HEK293 (cell line): ENCODE data around the gene SLCO4A1.
A peak's percentile ranks its signal among the peaks of the same experiment; 100 is the strongest.

Source experiments
- KLF16 ChIP-seq: fragments of 450-650 bp; formaldehyde crosslinking; IDR thresholded peaks from 2 replicates; pipeline ENCODE4 v1.5.1; 2017; ENCODE audit warnings: missing biosample characterization, missing genetic modification characterization
- KLF7 ChIP-seq: fragments of 450-650 bp; formaldehyde crosslinking; IDR thresholded peaks from 2 replicates; pipeline ENCODE4 v1.5.1; 2016; ENCODE audit warnings: missing biosample characterization, missing genetic modification characterization, borderline replicate concordance
- MZF1 ChIP-seq: fragments of 450-650 bp; formaldehyde crosslinking; IDR thresholded peaks from 2 replicates; pipeline ENCODE4 v1.5.1; 2017; ENCODE audit warnings: missing biosample characterization, missing genetic modification characterization, borderline replicate concordance
- OSR2 ChIP-seq: fragments of 450-650 bp; formaldehyde crosslinking; IDR thresholded peaks from 2 replicates; pipeline ENCODE4 v1.5.1; 2016; ENCODE audit warnings: missing biosample characterization, missing genetic modification characterization
- TCF7L2 ChIP-seq: IDR thresholded peaks from 2 replicates; pipeline ENCODE4 v1.6.1; 2011; ENCODE audit warnings: low read depth, mild to moderate bottlenecking, inconsistent platforms, low read length, moderate library complexity, borderline replicate concordance
- TRIM28 ChIP-seq: IDR thresholded peaks from 2 replicates; pipeline ENCODE4 v1.6.1; 2011; ENCODE audit warnings: low read length, control low read depth, borderline replicate concordance
- ZNF174 ChIP-seq: fragments of 450-650 bp; formaldehyde crosslinking; IDR thresholded peaks from 2 replicates; pipeline ENCODE4 v1.5.0; 2017; ENCODE audit warnings: missing biosample characterization, mild to moderate bottlenecking, missing genetic modification characterization
- ZNF2 ChIP-seq: fragments of 450-650 bp; formaldehyde crosslinking; IDR thresholded peaks from 2 replicates; pipeline ENCODE4 v1.5.1; 2016; ENCODE audit warnings: missing biosample characterization, missing genetic modification characterization
- ZNF239 ChIP-seq: fragments of 450-650 bp; formaldehyde crosslinking; IDR thresholded peaks from 2 replicates; pipeline ENCODE4 v1.5.1; 2016; ENCODE audit warnings: missing biosample characterization, missing genetic modification characterization
- ZNF626 ChIP-seq: fragments of 450-650 bp; sonication (Bioruptor Pico); formaldehyde crosslinking; IDR thresholded peaks from 2 replicates; pipeline ENCODE4 v1.5.1; 2018; ENCODE audit warnings: missing biosample characterization, missing genetic modification characterization, inconsistent platforms
- ZNF670 ChIP-seq: fragments of 450-650 bp; formaldehyde crosslinking; IDR thresholded peaks from 2 replicates; pipeline ENCODE4 v1.5.1; 2016; ENCODE audit warnings: missing biosample characterization, missing genetic modification characterization, low read depth
- ZNF768 ChIP-seq: fragments of 450-650 bp; formaldehyde crosslinking; IDR thresholded peaks from 2 replicates; pipeline ENCODE4 v1.5.1; 2018; ENCODE audit warnings: missing biosample characterization, mild to moderate bottlenecking, missing genetic modification characterization
- ZNF792 ChIP-seq: fragments of 450-650 bp; formaldehyde crosslinking; IDR thresholded peaks from 2 replicates; pipeline ENCODE4 v1.5.1; 2016; ENCODE audit warnings: missing biosample characterization, missing genetic modification characterization
- TF ChIP-seq, protein P1 (sequence below): fragments of 450-650 bp; formaldehyde crosslinking; IDR thresholded peaks from 2 replicates; pipeline ENCODE4 v1.5.1; 2017; ENCODE audit warnings: missing biosample characterization, missing genetic modification characterization
- TF ChIP-seq, protein P2 (sequence below): fragments of 450-650 bp; formaldehyde crosslinking; IDR thresholded peaks from 2 replicates; pipeline ENCODE4 v1.5.1; 2016; ENCODE audit warnings: missing biosample characterization, missing genetic modification characterization
- TF ChIP-seq, protein P3 (sequence below): fragments of 450-650 bp; formaldehyde crosslinking; IDR thresholded peaks from 2 replicates; pipeline ENCODE4 v1.5.1; 2016; ENCODE audit warnings: missing biosample characterization, missing genetic modification characterization
- TF ChIP-seq, protein P4 (sequence below): fragments of 450-650 bp; formaldehyde crosslinking; IDR thresholded peaks from 2 replicates; pipeline ENCODE4 v1.5.0; 2017; ENCODE audit warnings: missing biosample characterization, missing genetic modification characterization, borderline replicate concordance
- TF ChIP-seq, protein P5 (sequence below): fragments of 450-650 bp; formaldehyde crosslinking; IDR thresholded peaks from 2 replicates; pipeline ENCODE4 v1.5.1; 2016; ENCODE audit warnings: missing biosample characterization, missing genetic modification characterization, borderline replicate concordance

Gene SLCO4A1

DNA sequence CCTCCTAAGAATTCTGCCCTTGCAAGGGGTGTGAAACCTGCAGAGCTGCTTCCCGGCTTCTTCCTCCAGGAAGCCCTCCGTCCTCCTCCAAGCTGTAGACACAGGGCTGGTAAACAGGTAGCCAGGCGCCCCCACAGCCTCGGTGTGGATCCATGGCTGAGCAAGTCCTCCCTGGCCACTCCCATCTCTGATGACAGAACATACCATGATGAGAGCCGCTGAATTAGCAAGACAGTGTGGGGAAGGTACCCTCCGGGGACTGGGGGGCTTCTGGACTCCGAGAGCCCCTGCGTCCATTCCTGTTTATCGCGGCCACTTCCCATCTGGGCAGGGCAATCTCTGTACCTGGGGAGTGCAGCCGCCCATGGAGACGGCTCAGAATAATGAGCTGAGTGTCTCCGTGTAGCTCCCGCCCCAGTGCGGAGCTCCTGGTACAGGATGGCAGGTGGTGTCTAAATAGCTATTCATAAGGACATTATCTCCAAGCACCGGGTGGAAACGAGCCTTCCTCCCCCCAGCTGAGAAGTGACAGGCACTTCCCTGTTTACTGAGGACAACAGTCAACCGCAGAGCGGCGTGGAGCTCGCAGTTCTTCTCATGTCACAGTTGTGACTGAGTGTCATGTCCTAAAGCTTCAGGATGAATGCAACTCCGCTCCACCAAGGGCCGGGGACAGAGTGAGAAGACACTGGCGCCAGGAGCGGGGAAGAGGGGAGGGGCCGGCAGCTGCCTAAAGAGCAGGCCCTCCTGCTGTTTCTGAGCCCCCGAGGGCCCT is 43.7 kb downstream of the SLCO4A1 start (continued):
- no peak for TF ChIP-seq ZNF670 (tag by site-specific recombination)
- TF ChIP-seq ZNF239 (tag by site-specific recombination), result no peak
- TF ChIP-seq TRIM28, result no peak
- no peak for TF ChIP-seq ZNF792
- TF ChIP-seq, protein P1, sequence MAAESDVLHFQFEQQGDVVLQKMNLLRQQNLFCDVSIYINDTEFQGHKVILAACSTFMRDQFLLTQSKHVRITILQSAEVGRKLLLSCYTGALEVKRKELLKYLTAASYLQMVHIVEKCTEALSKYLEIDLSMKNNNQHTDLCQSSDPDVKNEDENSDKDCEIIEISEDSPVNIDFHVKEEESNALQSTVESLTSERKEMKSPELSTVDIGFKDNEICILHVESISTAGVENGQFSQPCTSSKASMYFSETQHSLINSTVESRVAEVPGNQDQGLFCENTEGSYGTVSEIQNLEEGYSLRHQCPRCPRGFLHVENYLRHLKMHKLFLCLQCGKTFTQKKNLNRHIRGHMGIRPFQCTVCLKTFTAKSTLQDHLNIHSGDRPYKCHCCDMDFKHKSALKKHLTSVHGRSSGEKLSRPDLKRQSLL (tag by site-specific recombination), result no peak
- TF ChIP-seq KLF7, result no peak
- TF ChIP-seq KLF16 (tag by site-specific recombination), result no peak
- TF ChIP-seq ZNF2 (tag by site-specific recombination), result no peak
- TF ChIP-seq MZF1 (tag by site-specific recombination), result no peak
- TF ChIP-seq, protein P2, sequence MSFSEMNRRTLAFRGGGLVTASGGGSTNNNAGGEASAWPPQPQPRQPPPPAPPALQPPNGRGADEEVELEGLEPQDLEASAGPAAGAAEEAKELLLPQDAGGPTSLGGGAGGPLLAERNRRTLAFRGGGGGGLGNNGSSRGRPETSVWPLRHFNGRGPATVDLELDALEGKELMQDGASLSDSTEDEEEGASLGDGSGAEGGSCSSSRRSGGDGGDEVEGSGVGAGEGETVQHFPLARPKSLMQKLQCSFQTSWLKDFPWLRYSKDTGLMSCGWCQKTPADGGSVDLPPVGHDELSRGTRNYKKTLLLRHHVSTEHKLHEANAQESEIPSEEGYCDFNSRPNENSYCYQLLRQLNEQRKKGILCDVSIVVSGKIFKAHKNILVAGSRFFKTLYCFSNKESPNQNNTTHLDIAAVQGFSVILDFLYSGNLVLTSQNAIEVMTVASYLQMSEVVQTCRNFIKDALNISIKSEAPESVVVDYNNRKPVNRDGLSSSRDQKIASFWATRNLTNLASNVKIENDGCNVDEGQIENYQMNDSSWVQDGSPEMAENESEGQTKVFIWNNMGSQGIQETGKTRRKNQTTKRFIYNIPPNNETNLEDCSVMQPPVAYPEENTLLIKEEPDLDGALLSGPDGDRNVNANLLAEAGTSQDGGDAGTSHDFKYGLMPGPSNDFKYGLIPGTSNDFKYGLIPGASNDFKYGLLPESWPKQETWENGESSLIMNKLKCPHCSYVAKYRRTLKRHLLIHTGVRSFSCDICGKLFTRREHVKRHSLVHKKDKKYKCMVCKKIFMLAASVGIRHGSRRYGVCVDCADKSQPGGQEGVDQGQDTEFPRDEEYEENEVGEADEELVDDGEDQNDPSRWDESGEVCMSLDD (tag by site-specific recombination), result no peak
- no peak for TF ChIP-seq TCF7L2
- no peak for TF ChIP-seq ZNF626
- TF ChIP-seq, protein P3, sequence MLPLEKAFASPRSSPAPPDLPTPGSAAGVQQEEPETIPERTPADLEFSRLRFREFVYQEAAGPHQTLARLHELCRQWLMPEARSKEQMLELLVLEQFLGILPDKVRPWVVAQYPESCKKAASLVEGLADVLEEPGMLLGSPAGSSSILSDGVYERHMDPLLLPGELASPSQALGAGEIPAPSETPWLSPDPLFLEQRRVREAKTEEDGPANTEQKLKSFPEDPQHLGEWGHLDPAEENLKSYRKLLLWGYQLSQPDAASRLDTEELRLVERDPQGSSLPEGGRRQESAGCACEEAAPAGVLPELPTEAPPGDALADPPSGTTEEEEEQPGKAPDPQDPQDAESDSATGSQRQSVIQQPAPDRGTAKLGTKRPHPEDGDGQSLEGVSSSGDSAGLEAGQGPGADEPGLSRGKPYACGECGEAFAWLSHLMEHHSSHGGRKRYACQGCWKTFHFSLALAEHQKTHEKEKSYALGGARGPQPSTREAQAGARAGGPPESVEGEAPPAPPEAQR (tag by site-specific recombination), result no peak
- TF ChIP-seq, protein P4, sequence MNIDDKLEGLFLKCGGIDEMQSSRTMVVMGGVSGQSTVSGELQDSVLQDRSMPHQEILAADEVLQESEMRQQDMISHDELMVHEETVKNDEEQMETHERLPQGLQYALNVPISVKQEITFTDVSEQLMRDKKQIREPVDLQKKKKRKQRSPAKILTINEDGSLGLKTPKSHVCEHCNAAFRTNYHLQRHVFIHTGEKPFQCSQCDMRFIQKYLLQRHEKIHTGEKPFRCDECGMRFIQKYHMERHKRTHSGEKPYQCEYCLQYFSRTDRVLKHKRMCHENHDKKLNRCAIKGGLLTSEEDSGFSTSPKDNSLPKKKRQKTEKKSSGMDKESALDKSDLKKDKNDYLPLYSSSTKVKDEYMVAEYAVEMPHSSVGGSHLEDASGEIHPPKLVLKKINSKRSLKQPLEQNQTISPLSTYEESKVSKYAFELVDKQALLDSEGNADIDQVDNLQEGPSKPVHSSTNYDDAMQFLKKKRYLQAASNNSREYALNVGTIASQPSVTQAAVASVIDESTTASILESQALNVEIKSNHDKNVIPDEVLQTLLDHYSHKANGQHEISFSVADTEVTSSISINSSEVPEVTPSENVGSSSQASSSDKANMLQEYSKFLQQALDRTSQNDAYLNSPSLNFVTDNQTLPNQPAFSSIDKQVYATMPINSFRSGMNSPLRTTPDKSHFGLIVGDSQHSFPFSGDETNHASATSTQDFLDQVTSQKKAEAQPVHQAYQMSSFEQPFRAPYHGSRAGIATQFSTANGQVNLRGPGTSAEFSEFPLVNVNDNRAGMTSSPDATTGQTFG (tag by site-specific recombination), result no peak
- TF ChIP-seq OSR2 (tag by site-specific recombination), result 0 out of 2 replicates have a peak, but pooled peaks have one; percentile 8
- no peak for TF ChIP-seq ZNF174 (tag by site-specific recombination)
- TF ChIP-seq, protein P5, sequence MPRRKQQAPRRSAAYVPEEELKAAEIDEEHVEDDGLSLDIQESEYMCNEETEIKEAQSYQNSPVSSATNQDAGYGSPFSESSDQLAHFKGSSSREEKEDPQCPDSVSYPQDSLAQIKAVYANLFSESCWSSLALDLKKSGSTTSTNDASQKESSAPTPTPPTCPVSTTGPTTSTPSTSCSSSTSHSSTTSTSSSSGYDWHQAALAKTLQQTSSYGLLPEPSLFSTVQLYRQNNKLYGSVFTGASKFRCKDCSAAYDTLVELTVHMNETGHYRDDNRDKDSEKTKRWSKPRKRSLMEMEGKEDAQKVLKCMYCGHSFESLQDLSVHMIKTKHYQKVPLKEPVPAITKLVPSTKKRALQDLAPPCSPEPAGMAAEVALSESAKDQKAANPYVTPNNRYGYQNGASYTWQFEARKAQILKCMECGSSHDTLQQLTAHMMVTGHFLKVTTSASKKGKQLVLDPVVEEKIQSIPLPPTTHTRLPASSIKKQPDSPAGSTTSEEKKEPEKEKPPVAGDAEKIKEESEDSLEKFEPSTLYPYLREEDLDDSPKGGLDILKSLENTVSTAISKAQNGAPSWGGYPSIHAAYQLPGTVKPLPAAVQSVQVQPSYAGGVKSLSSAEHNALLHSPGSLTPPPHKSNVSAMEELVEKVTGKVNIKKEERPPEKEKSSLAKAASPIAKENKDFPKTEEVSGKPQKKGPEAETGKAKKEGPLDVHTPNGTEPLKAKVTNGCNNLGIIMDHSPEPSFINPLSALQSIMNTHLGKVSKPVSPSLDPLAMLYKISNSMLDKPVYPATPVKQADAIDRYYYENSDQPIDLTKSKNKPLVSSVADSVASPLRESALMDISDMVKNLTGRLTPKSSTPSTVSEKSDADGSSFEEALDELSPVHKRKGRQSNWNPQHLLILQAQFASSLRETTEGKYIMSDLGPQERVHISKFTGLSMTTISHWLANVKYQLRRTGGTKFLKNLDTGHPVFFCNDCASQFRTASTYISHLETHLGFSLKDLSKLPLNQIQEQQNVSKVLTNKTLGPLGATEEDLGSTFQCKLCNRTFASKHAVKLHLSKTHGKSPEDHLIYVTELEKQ (tag by site-specific recombination), result no peak
- no peak for TF ChIP-seq ZNF768 (tag by site-specific recombination)
